ENCODE measurements around the gene RGS4. TPM values are rescaled to one million over a fixed set of nuclear protein-coding genes. Genes with fewer than 3 reads are reported as not detected.

RGS4 gene
- total RNA-seq, 1 donor from 2014 or later: 38.1 TPM

DNA sequence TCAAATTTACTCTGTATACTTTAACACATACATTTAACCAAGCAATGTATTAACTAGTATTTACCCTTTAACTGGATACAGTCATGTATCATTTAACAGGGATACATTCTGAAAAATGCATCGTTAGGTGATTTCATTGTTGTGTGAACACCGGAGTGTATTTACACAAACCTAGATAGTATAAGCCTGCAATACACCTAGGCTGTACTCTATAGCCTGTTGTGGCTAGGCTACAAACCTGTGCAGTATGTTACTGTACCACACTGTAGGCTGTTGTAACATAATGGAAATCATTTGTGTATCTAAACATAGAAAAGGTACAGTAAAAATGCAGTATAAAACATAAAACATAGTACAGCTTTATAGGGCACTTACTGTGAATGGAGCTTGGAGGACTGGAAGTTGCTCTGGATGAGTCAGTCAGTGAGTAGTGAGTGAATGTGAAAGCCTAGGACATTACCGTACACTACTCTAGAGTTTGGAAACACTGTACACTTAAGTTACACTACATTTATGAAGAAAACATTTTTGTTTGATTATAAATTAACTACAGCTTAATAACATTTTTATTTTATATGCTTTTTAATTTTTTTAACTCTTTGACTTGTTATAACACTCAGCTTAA, 21.3 kb downstream of the RGS4 start:
- TF ChIP-seq, protein P1, sequence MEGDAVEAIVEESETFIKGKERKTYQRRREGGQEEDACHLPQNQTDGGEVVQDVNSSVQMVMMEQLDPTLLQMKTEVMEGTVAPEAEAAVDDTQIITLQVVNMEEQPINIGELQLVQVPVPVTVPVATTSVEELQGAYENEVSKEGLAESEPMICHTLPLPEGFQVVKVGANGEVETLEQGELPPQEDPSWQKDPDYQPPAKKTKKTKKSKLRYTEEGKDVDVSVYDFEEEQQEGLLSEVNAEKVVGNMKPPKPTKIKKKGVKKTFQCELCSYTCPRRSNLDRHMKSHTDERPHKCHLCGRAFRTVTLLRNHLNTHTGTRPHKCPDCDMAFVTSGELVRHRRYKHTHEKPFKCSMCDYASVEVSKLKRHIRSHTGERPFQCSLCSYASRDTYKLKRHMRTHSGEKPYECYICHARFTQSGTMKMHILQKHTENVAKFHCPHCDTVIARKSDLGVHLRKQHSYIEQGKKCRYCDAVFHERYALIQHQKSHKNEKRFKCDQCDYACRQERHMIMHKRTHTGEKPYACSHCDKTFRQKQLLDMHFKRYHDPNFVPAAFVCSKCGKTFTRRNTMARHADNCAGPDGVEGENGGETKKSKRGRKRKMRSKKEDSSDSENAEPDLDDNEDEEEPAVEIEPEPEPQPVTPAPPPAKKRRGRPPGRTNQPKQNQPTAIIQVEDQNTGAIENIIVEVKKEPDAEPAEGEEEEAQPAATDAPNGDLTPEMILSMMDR (conservative IDR thresholded peaks at IDR 0.05): no peak
- Mint-ChIP-seq H3K27me3 (no peaks in the 10 kb centered on the region), H3K9me3 (no peaks in the 10 kb centered on the region), H3K4me1 (ENCODE audit: unreplicated experiment) (peaks cover 3% of the 10 kb centered on the region), H3K36me3 (no peaks in the 10 kb centered on the region), H3K4me3 (no peak overlapping the region), H3K27ac (no peak overlapping the region)
- no peak for DNase-seq (ENCODE audit: extremely low spot score, unreplicated experiment)

DNA sequence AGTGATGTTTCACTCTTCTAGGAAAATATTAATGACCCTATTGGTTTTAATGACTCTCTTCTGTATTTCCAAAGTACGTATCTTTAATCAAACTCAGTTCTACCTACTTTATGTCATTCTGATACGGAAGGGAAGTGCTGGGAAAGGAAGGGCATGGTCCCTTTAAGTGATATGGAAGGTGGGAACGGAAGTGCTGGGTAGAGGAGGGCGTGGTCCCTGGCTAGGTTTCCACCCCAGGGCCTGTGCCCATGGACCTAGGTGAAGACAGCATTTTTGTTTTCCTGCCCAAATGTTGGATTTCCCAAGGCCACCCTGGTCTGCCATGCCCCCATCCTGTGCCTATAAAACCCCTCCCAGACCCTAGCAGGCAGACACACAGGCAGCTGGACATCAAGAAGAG, 24.0 kb downstream of the RGS4 start:
- Mint-ChIP-seq H3K4me1 (ENCODE audit: unreplicated experiment) (no peaks in the 10 kb centered on the region), H3K27ac (no peak overlapping the region), H3K4me3 (no peak overlapping the region), H3K36me3 (no peaks in the 10 kb centered on the region), H3K27me3 (no peaks in the 10 kb centered on the region), H3K9me3 (no peaks in the 10 kb centered on the region)
- TF ChIP-seq, protein P1 (conservative IDR thresholded peaks at IDR 0.05): no peak
- no peak for DNase-seq (ENCODE audit: extremely low spot score, unreplicated experiment)

DNA sequence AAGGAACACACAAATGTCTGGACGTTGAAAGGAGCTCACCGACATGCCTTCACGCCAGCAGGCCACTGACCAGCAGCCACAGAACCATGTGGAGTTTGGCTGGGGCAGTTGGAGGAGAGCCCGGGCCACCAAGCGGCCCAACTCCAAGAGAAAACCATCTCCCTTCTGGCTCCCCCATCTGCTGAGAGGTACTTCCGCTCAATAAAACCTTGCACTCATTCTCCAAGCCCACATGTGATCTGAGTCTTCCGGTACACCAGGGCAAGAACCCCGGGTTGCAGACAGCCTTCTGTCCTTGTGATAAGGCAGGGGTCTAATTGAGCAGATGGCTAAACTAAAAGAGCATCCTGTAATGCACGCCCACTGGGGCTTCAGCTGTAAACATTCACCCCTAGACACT, 24.4 kb downstream of the RGS4 start:
- no peak overlapping the region for H3K27ac Mint-ChIP-seq
- TF ChIP-seq, protein P1 (conservative IDR thresholded peaks at IDR 0.05): no peak
- no peak overlapping the region for H3K4me3 Mint-ChIP-seq
- H3K27me3 Mint-ChIP-seq: no peaks in the 10 kb centered on the region
- DNase-seq (ENCODE audit: extremely low spot score, unreplicated experiment): no peak
- H3K9me3 Mint-ChIP-seq: no peaks in the 10 kb centered on the region
- no peaks in the 10 kb centered on the region for H3K4me1 Mint-ChIP-seq (ENCODE audit: unreplicated experiment)
- H3K36me3 Mint-ChIP-seq: no peaks in the 10 kb centered on the region

DNA sequence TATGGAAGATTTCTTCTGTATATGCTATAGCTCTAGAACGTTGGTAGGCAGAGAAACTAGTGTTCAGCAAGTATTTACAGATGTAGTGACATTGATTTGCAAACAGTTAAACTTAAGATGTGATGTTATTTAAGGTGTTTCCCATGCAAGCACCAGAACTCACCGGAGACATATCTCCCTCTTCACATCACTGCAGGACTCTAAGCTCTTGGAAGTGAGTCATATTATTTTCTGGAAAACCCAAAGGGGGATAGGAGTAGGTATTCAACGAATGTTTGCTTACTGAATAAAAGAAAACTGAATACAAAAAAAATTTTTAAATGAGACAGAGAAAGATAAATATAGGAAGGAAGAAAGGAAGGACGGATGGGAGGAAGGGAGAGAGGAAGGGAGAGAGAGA, 25.0 kb downstream of the RGS4 start:
- Mint-ChIP-seq H3K27ac (no peak overlapping the region), H3K27me3 (no peaks in the 10 kb centered on the region), H3K4me3 (no peak overlapping the region), H3K4me1 (ENCODE audit: unreplicated experiment) (no peaks in the 10 kb centered on the region), H3K36me3 (no peaks in the 10 kb centered on the region), H3K9me3 (no peaks in the 10 kb centered on the region)
- TF ChIP-seq, protein P1 (conservative IDR thresholded peaks at IDR 0.05): no peak
- DNase-seq (ENCODE audit: extremely low spot score, unreplicated experiment): no peak

DNA sequence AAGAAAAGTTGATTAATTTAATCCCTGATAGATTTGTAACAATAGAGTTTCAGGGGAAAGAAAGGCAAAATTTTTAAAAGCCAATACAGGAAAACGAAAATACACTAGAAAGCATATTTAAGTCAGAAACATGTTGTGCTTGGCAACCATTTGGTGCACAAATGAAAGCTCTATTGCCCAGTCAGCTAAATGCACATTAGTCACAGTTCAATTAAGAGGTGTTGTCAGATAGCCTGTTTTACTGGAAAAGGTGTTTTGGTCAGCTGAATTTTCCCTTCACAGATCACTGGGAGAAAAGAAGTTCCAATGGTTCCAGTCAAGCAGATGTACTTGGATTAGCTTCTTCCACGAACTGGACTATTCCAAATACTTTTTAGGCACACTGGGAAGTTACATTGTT, 25.4 kb downstream of the RGS4 start:
- H3K4me1 Mint-ChIP-seq (ENCODE audit: unreplicated experiment): no peaks in the 10 kb centered on the region
- no peaks in the 10 kb centered on the region for H3K27me3 Mint-ChIP-seq
- no peak overlapping the region for H3K27ac Mint-ChIP-seq
- H3K4me3 Mint-ChIP-seq: no peak overlapping the region
- no peaks in the 10 kb centered on the region for H3K9me3 Mint-ChIP-seq
- H3K36me3 Mint-ChIP-seq: no peaks in the 10 kb centered on the region
- TF ChIP-seq, protein P1 (conservative IDR thresholded peaks at IDR 0.05): no peak
- no peak for DNase-seq (ENCODE audit: extremely low spot score, unreplicated experiment)

DNA sequence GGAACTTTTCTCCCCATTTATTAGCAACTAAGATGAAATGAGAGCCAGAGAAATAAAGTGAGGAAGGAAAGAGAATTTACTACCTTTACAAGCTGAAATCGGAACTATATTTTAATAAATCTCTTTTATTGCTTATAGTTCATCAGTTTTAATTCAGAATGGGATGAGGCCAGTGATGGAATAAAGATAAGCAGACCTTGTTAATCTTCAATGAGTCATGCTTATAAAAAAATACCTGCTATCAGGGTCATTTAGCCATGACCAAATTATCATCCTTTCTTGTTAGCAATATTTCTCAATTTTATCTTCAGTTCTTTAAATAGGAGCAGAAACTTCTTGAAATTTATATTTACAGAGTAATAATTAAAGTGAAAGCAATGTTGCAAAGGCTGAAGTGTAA, 26.1 kb downstream of the RGS4 start:
- no peak for DNase-seq (ENCODE audit: extremely low spot score, unreplicated experiment)
- H3K27ac Mint-ChIP-seq: no peak overlapping the region
- TF ChIP-seq, protein P1 (conservative IDR thresholded peaks at IDR 0.05): no peak
- no peaks in the 10 kb centered on the region for H3K27me3 Mint-ChIP-seq
- H3K9me3 Mint-ChIP-seq: no peaks in the 10 kb centered on the region
- no peak overlapping the region for H3K4me3 Mint-ChIP-seq
- H3K36me3 Mint-ChIP-seq: no peaks in the 10 kb centered on the region
- no peaks in the 10 kb centered on the region for H3K4me1 Mint-ChIP-seq (ENCODE audit: unreplicated experiment)
